Measurements from ENCODE around the gene SMG9. TPM values are rescaled to one million over a fixed set of nuclear protein-coding genes. Genes with fewer than 3 reads are reported as not detected.
A peak's percentile ranks its signal among the peaks of the same experiment; 100 is the strongest.

The SMG9 gene
- total RNA-seq, 2 experiments from 2014 or later: 60.0 to 65.1 TPM

DNA sequence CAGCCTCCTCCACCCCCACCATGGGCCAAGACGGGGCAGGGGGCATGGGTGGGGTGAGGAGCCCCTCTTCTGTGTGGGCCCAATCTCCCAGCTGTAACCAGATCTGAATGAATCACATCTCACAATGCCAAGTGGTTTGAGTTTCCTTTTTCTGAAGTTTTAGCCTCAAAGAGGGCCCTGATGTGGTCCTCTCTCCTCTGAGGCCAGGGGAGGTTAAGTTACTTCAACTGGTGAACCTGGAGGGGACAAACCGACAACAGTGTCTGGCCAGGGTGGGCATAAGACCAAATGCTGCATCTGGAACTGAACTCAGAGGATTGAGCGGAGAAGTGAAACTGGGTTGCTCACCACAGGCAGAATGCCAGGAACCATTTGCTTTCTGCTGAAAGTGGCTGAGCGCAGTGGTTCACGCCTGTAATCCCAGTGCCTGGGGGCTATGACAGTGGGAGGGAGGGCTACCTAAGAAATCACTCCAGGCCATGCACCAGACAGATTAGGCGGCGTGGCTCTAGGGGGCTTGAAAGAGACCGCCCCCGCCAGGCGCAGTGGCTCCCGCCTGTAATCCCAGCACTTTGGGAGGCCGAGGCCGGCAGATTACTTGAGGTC, 54.3 kb downstream of the SMG9 start:
- ChIA-PET CTCF (interaction anchor here (1.2 to 2.6 kb wide), 2 partner anchors 32 to 145 kb away, joined by 4 to 10 read pairs; no protein-coding TSS in a partner anchor), POLR2A (interaction anchor here (1.1 kb wide), 1 partner anchor 32 kb away, joined by 5 read pairs; no protein-coding TSS in a partner anchor)
- Mint-ChIP-seq H3K9me3 (ENCODE audit: insufficient read depth) (peaks cover 7% of the 10 kb centered on the region), H3K27me3 (ENCODE audit: low read depth) (peaks cover 13% of the 10 kb centered on the region), H3K4me1 (ENCODE audit: low read depth) (peaks cover 20% of the 10 kb centered on the region), H3K36me3 (ENCODE audit: low read depth) (no peaks in the 10 kb centered on the region), H3K4me3 (peak overlapping the region; percentile 70), H3K27ac (peak overlapping the region; percentile 68)
- DNase-seq (no peak), ATAC-seq (no peak)

GRCh38 chr19:43699506-43700394, 55.0 kb downstream of the SMG9 start:
- ATAC-seq (no peak), DNase-seq (peak; percentile 21)
- Mint-ChIP-seq H3K9me3 (ENCODE audit: insufficient read depth) (peaks cover 7% of the 10 kb centered on the region), H3K27ac (peak overlapping the region; percentile 68), H3K27me3 (ENCODE audit: low read depth) (peaks cover 16% of the 10 kb centered on the region), H3K4me1 (ENCODE audit: low read depth) (peaks cover 20% of the 10 kb centered on the region), H3K36me3 (ENCODE audit: low read depth) (no peaks in the 10 kb centered on the region), H3K4me3 (peak overlapping the region; percentile 70)
- CTCF ChIA-PET: interaction anchor here (0.9 to 2.6 kb wide), 2 partner anchors 31 to 67 kb away, joined by 3 to 10 read pairs; no protein-coding TSS in a partner anchor
- POLR2A ChIA-PET: no interaction called here

DNA sequence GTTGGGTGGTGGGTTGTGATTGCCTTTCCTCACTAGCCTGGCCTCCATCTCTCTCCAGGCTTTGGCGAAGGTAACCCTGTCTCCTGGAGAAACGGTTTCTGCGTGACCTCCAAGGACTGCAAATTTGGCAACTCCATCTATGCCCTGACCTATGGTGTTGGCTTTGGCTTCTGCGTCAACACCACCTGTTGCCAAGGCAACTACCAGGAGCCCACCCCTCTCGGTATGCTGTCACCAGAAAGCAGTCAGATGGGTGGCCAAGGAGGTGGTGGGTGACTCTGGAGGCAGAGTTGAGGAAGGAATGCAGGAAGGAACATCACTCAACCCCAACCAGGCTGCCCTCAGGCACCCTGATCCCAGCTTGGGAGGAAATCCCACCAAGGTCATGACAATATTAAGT, 57.5 kb downstream of the SMG9 start:
- Mint-ChIP-seq H3K27me3 (ENCODE audit: low read depth) (peaks cover 26% of the 10 kb centered on the region), H3K4me1 (ENCODE audit: low read depth) (peaks cover 20% of the 10 kb centered on the region), H3K9me3 (ENCODE audit: insufficient read depth) (peaks cover 9% of the 10 kb centered on the region), H3K36me3 (ENCODE audit: low read depth) (no peaks in the 10 kb centered on the region), H3K4me3 (no peak overlapping the region), H3K27ac (no peak overlapping the region)
- ChIA-PET CTCF (no interaction called here), POLR2A (no interaction called here)
- no peak for ATAC-seq
- DNase-seq: no peak

GRCh38 chr19:43695985-43696704, 58.6 kb downstream of the SMG9 start:
- Mint-ChIP-seq H3K27ac (no peak overlapping the region), H3K9me3 (ENCODE audit: insufficient read depth) (peaks cover 16% of the 10 kb centered on the region), H3K36me3 (ENCODE audit: low read depth) (peaks cover 2% of the 10 kb centered on the region), H3K27me3 (ENCODE audit: low read depth) (peaks cover 26% of the 10 kb centered on the region), H3K4me3 (no peak overlapping the region), H3K4me1 (ENCODE audit: low read depth) (peaks cover 15% of the 10 kb centered on the region)
- ChIA-PET CTCF (interaction anchor here (1.0 kb wide), 1 partner anchor 28 kb away, joined by 3 read pairs; no protein-coding TSS in a partner anchor), POLR2A (no interaction called here)
- ATAC-seq (no peak), DNase-seq (no peak)

- H3K36me3 Mint-ChIP-seq (ENCODE audit: low read depth): peaks cover 2% of the 10 kb centered on the region
- no peak overlapping the region for H3K27ac Mint-ChIP-seq
- peaks cover under 1% of the 10 kb centered on the region for H3K4me1 Mint-ChIP-seq (ENCODE audit: low read depth)
- CTCF ChIA-PET: no interaction called here
- peaks cover 24% of the 10 kb centered on the region for H3K9me3 Mint-ChIP-seq (ENCODE audit: insufficient read depth)
- no peak overlapping the region for H3K4me3 Mint-ChIP-seq
- DNase-seq (no peak), ATAC-seq (no peak)
- H3K27me3 Mint-ChIP-seq (ENCODE audit: low read depth): peaks cover 23% of the 10 kb centered on the region
- POLR2A ChIA-PET: no interaction called here
These were observed 60.2 kb downstream of the SMG9 start for GRCh38 chr19:43694553-43694952.

DNA sequence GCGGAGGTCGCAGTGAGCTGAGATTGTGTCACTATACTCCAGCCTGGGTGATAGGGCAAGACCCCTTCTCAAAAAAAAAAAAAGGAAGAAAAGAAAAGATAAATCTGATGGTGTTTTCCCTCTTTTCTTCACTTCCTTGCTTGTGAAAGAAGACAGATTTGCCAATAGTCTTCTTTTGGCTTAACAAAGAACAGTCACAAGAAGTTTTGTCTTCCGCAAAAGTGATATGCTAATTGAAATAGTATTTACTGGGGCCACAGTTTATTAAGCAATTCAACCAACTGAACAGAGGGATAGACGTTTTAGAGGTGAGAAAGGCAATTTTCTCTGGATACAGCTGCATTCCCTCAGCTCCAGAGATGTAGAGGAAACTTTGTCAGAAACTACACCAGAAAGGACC, 61.9 kb downstream of the SMG9 start:
- DNase-seq: no peak
- ATAC-seq: no peak
- no peaks in the 10 kb centered on the region for H3K4me1 Mint-ChIP-seq (ENCODE audit: low read depth)
- H3K27me3 Mint-ChIP-seq (ENCODE audit: low read depth): peaks cover 21% of the 10 kb centered on the region
- no peak overlapping the region for H3K4me3 Mint-ChIP-seq
- H3K9me3 Mint-ChIP-seq (ENCODE audit: insufficient read depth): peaks cover 24% of the 10 kb centered on the region
- no peak overlapping the region for H3K27ac Mint-ChIP-seq
- peaks cover 2% of the 10 kb centered on the region for H3K36me3 Mint-ChIP-seq (ENCODE audit: low read depth)
- POLR2A ChIA-PET: interaction anchor here (0.6 to 0.8 kb wide), 2 partner anchors 11 to 23 kb away, joined by 3 read pairs; partner anchors contain the start of gene PLAUR
- CTCF ChIA-PET: no interaction called here

GRCh38 chr19:43692385-43692784, 62.4 kb downstream of the SMG9 start:
- no peak for DNase-seq
- Mint-ChIP-seq H3K4me3 (no peak overlapping the region), H3K36me3 (ENCODE audit: low read depth) (peaks cover 2% of the 10 kb centered on the region), H3K27ac (no peak overlapping the region), H3K9me3 (ENCODE audit: insufficient read depth) (peaks cover 24% of the 10 kb centered on the region), H3K4me1 (ENCODE audit: low read depth) (no peaks in the 10 kb centered on the region), H3K27me3 (ENCODE audit: low read depth) (peaks cover 20% of the 10 kb centered on the region)
- no peak for ATAC-seq
- POLR2A ChIA-PET: interaction anchor here (0.6 kb wide), 1 partner anchor 11 kb away, joined by 3 read pairs; no protein-coding TSS in a partner anchor
- CTCF ChIA-PET: no interaction called here

GRCh38 chr19:43691755-43692154, 63.0 kb downstream of the SMG9 start:
- H3K27ac Mint-ChIP-seq: no peak overlapping the region
- H3K4me3 Mint-ChIP-seq: no peak overlapping the region
- peaks cover 21% of the 10 kb centered on the region for H3K27me3 Mint-ChIP-seq (ENCODE audit: low read depth)
- no peak for DNase-seq
- peaks cover 2% of the 10 kb centered on the region for H3K36me3 Mint-ChIP-seq (ENCODE audit: low read depth)
- CTCF ChIA-PET: no interaction called here
- ATAC-seq: no peak
- POLR2A ChIA-PET: no interaction called here
- H3K9me3 Mint-ChIP-seq (ENCODE audit: insufficient read depth): peaks cover 24% of the 10 kb centered on the region
- H3K4me1 Mint-ChIP-seq (ENCODE audit: low read depth): no peaks in the 10 kb centered on the region

GRCh38 chr19:43690890-43691289, 63.9 kb downstream of the SMG9 start:
- H3K27me3 Mint-ChIP-seq (ENCODE audit: low read depth): peaks cover 20% of the 10 kb centered on the region
- H3K4me1 Mint-ChIP-seq (ENCODE audit: low read depth): no peaks in the 10 kb centered on the region
- peaks cover 17% of the 10 kb centered on the region for H3K9me3 Mint-ChIP-seq (ENCODE audit: insufficient read depth)
- DNase-seq (no peak), ATAC-seq (no peak)
- H3K27ac Mint-ChIP-seq: no peak overlapping the region
- CTCF ChIA-PET: no interaction called here
- no peak overlapping the region for H3K4me3 Mint-ChIP-seq
- POLR2A ChIA-PET: no interaction called here
- H3K36me3 Mint-ChIP-seq (ENCODE audit: low read depth): peaks cover 2% of the 10 kb centered on the region

- no peak for DNase-seq
- ChIA-PET CTCF (no interaction called here), POLR2A (no interaction called here)
- peaks cover 20% of the 10 kb centered on the region for H3K27me3 Mint-ChIP-seq (ENCODE audit: low read depth)
- no peaks in the 10 kb centered on the region for H3K4me1 Mint-ChIP-seq (ENCODE audit: low read depth)
- no peak overlapping the region for H3K4me3 Mint-ChIP-seq
- ATAC-seq: no peak
- H3K36me3 Mint-ChIP-seq (ENCODE audit: low read depth): peaks cover 2% of the 10 kb centered on the region
- H3K9me3 Mint-ChIP-seq (ENCODE audit: insufficient read depth): peaks cover 17% of the 10 kb centered on the region
- H3K27ac Mint-ChIP-seq: no peak overlapping the region
These were observed 64.3 kb downstream of the SMG9 start for GRCh38 chr19:43690444-43690843.

- POLR2A ChIA-PET: no interaction called here
- CTCF ChIA-PET: interaction anchor here (2.9 kb wide), 1 partner anchor 19 kb away, joined by 14 read pairs; no protein-coding TSS in a partner anchor
- H3K27ac Mint-ChIP-seq: no peak overlapping the region
- peaks cover 11% of the 10 kb centered on the region for H3K27me3 Mint-ChIP-seq (ENCODE audit: low read depth)
- ATAC-seq (no peak), DNase-seq (no peak)
- H3K9me3 Mint-ChIP-seq (ENCODE audit: insufficient read depth): peaks cover 17% of the 10 kb centered on the region
- no peaks in the 10 kb centered on the region for H3K4me1 Mint-ChIP-seq (ENCODE audit: low read depth)
- peaks cover 2% of the 10 kb centered on the region for H3K36me3 Mint-ChIP-seq (ENCODE audit: low read depth)
- no peak overlapping the region for H3K4me3 Mint-ChIP-seq
These were observed 66.6 kb downstream of the SMG9 start for GRCh38 chr19:43688059-43688701.
